NB4 (cell line): ENCODE results near the gene PIEZO2.

Source experiments
- MYC ChIP-seq: IDR thresholded peaks from 2 replicates; pipeline ENCODE4 v1.6.1; 2011; ENCODE audit warnings: low read depth, low read length
- TF ChIP-seq, protein P1 (sequence below): IDR thresholded peaks from one replicate; pipeline ENCODE4 v1.5.1; 2012; ENCODE audit warnings: low read depth, low read length

DNA sequence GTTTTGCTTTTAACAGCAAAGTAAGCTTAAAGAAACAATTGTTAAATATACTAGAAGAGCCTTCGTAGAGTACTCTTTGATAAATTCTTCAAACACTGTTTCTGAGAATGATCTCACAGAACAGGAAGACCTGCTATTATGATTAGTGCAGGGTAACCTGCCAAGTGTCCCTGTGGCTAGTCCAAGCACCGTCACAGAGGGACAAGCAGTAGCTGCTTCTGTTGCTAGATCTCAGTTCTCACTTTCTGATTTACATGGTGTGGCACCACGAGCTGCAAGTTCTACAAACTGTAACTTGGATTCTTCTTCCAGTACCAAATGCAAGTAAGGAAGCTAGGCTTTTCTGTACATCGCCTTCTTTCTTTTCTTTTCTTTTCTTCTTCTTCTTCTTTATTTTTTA is 121.5 kb downstream of the PIEZO2 start:
- no peak for TF ChIP-seq MYC
- TF ChIP-seq, protein P1, sequence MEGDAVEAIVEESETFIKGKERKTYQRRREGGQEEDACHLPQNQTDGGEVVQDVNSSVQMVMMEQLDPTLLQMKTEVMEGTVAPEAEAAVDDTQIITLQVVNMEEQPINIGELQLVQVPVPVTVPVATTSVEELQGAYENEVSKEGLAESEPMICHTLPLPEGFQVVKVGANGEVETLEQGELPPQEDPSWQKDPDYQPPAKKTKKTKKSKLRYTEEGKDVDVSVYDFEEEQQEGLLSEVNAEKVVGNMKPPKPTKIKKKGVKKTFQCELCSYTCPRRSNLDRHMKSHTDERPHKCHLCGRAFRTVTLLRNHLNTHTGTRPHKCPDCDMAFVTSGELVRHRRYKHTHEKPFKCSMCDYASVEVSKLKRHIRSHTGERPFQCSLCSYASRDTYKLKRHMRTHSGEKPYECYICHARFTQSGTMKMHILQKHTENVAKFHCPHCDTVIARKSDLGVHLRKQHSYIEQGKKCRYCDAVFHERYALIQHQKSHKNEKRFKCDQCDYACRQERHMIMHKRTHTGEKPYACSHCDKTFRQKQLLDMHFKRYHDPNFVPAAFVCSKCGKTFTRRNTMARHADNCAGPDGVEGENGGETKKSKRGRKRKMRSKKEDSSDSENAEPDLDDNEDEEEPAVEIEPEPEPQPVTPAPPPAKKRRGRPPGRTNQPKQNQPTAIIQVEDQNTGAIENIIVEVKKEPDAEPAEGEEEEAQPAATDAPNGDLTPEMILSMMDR = no peak
